Tibial artery (tissue), 4 donors: Measurements from ENCODE around the gene NEB.

Experiments used
- DNase-seq, 2 donors: peaks; one replicate each; pipeline ENCODE4 v3.0.0-alpha.2; 2019
- H3K27ac ChIP-seq, 2 donors: fragments of 200-600 bp; sonication (generic) in 1 of 2; 1 replicate in 1 of 2; 2 replicates in 1 of 2; pipeline ENCODE4 v1.5.1; 2018 to 2019; ENCODE audit warnings: mild to moderate bottlenecking in 1 of 2
- H3K27me3 ChIP-seq, 2 donors: fragments of 200-600 bp; sonication (generic) in 1 of 2; one replicate each; pipeline versions ENCODE4 v1.5.1 to v1.6.0; 2016 to 2019
- H3K36me3 ChIP-seq, 3 donors: fragments of 200-600 bp; sonication (generic) in 2 of 3; one replicate each; pipeline ENCODE4 v1.5.1; 2016 to 2019; ENCODE audit warnings: mild to moderate bottlenecking in 2 of 3
- H3K4me1 ChIP-seq, 4 donors: fragments of 200-600 bp; sonication (generic) in 2 of 4; 1 replicate in 3 of 4; 2 replicates in 1 of 4; pipeline ENCODE4 v1.5.1; 2016 to 2019
- H3K4me3 ChIP-seq, 2 donors: fragments of 200-600 bp; sonication (generic) in 1 of 2; 1 replicate in 1 of 2; 2 replicates in 1 of 2; pipeline ENCODE4 v1.5.1; 2018 to 2019; ENCODE audit warnings: mild to moderate bottlenecking in 2 of 2
- H3K9me3 ChIP-seq, 3 donors: fragments of 200-600 bp; sonication (generic) in 1 of 3; one replicate each; pipeline ENCODE4 v1.5.1; 2016 to 2019
- intact Hi-C: fragments of 100-400 bp; cut with DNase I; formaldehyde crosslinking; loops from one replicate; pipeline ENCODE4 v1.15.0; 2023; ENCODE audit warnings: low total_unique reads
- TF ChIP-seq, protein P1 (sequence below), 2 experiments: fragments of 200-600 bp in 1 of 2; fragments of 450-650 bp in 1 of 2; IDR thresholded peaks; one replicate each; pipeline ENCODE4 v1.5.1; 2017 to 2019; ENCODE audit warnings: antibody characterized with exemption in 2 of 2, mild to moderate bottlenecking in 1 of 2, moderate library complexity in 1 of 2

NEB gene

DNA sequence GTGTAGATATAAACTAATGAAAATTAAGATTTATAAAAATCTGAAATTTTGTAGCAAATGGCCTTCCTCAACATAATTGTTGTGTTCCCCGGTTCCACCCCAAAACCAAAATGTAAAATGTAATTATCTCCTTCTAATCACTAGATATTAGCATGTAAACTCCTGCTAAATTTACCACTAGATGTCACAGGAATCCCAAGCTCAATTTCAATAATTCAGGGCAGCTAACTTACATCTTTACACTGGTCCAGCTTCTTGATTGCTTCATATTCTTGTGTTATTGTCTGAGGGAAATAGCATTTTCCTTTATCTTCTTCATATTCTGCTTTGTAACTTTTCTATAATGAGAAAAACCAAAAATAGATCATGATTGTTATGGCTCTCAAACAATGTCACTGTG, 42.6 kb downstream of the NEB start:
- intact Hi-C loops: no loop called here
- Histone ChIP-seq H3K4me3 (no peak overlapping the region), H3K36me3 (no peaks in the 10 kb centered on the region), H3K9me3 (no peaks in the 10 kb centered on the region), H3K27ac (no peak overlapping the region), H3K4me1 (no peaks in the 10 kb centered on the region), H3K27me3 (no peaks in the 10 kb centered on the region)
- no peak for DNase-seq
- TF ChIP-seq, protein P1, sequence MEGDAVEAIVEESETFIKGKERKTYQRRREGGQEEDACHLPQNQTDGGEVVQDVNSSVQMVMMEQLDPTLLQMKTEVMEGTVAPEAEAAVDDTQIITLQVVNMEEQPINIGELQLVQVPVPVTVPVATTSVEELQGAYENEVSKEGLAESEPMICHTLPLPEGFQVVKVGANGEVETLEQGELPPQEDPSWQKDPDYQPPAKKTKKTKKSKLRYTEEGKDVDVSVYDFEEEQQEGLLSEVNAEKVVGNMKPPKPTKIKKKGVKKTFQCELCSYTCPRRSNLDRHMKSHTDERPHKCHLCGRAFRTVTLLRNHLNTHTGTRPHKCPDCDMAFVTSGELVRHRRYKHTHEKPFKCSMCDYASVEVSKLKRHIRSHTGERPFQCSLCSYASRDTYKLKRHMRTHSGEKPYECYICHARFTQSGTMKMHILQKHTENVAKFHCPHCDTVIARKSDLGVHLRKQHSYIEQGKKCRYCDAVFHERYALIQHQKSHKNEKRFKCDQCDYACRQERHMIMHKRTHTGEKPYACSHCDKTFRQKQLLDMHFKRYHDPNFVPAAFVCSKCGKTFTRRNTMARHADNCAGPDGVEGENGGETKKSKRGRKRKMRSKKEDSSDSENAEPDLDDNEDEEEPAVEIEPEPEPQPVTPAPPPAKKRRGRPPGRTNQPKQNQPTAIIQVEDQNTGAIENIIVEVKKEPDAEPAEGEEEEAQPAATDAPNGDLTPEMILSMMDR (IDR thresholded peaks at IDR 0.05): no peak

- TF ChIP-seq, protein P1 (IDR thresholded peaks at IDR 0.05): no peak
- Histone ChIP-seq H3K4me1 (no peaks in the 10 kb centered on the region), H3K27ac (no peak overlapping the region), H3K4me3 (no peak overlapping the region), H3K9me3 (no peaks in the 10 kb centered on the region), H3K36me3 (no peaks in the 10 kb centered on the region), H3K27me3 (no peaks in the 10 kb centered on the region)
- intact Hi-C loops: no loop called here
- no peak for DNase-seq
Observed at GRCh38 chr2:151688719-151689118, 45.6 kb downstream of the NEB start.

GRCh38 chr2:151682459-151683003, 51.7 kb downstream of the NEB start:
- no peak for DNase-seq
- Histone ChIP-seq H3K27ac (no peak overlapping the region), H3K9me3 (no peaks in the 10 kb centered on the region), H3K4me3 (no peak overlapping the region), H3K27me3 (no peaks in the 10 kb centered on the region), H3K4me1 (no peaks in the 10 kb centered on the region), H3K36me3 (no peaks in the 10 kb centered on the region)
- intact Hi-C loops: no loop called here
- TF ChIP-seq, protein P1 (IDR thresholded peaks at IDR 0.05): no peak

GRCh38 chr2:151681051-151681450, 53.2 kb downstream of the NEB start:
- intact Hi-C loops: no loop called here
- TF ChIP-seq, protein P1 (IDR thresholded peaks at IDR 0.05): no peak
- no peak overlapping the region for H3K4me3 ChIP-seq
- DNase-seq: no peak
- H3K27ac ChIP-seq: no peak overlapping the region
- H3K4me1 ChIP-seq: no peaks in the 10 kb centered on the region
- H3K27me3 ChIP-seq: no peaks in the 10 kb centered on the region
- H3K9me3 ChIP-seq: no peaks in the 10 kb centered on the region
- H3K36me3 ChIP-seq: no peaks in the 10 kb centered on the region

- no peaks in the 10 kb centered on the region for H3K36me3 ChIP-seq
Observed at GRCh38 chr2:151679994-151680393, 54.3 kb downstream of the NEB start.

More at GRCh38 chr2:151679994-151680393, 54.3 kb downstream of the NEB start:
- no peak overlapping the region for H3K4me3 ChIP-seq
- TF ChIP-seq, protein P1 (IDR thresholded peaks at IDR 0.05): no peak
- intact Hi-C loops: no loop called here
- H3K4me1 ChIP-seq: no peaks in the 10 kb centered on the region
- H3K27ac ChIP-seq: no peak overlapping the region
- H3K9me3 ChIP-seq: no peaks in the 10 kb centered on the region
- no peaks in the 10 kb centered on the region for H3K27me3 ChIP-seq
- DNase-seq: no peak
